Cortex of kidney (tissue), 1 donor: Measurements from ENCODE around the gene KPNA1.
"Not testable (repeated sequence)": the region's sequence is repeated elsewhere in the genome, so short reads cannot be mapped to it uniquely, and the experiment has no call there.

Source experiments
- DNase-seq: peaks from one replicate; lab custom pipeline; 2025; lab: John Stamatoyannopoulos, UW

The KPNA1 gene

GRCh38 chr3:122519693-122520092, 5.0 kb upstream of the KPNA1 start:
- no peak for DNase-seq

- no peak for DNase-seq
Measured at GRCh38 chr3:122516846-122517360, 2.2 kb upstream of the KPNA1 start.

- no peak for DNase-seq
Measured at GRCh38 chr3:122515870-122516269, 1.1 kb upstream of the KPNA1 start.

GRCh38 chr3:122515020-122515468, 305 bp upstream of the KPNA1 start:
- DNase-seq = no peak

GRCh38 chr3:122513386-122514122, 1.2 kb downstream of the KPNA1 start:
- DNase-seq = no peak

GRCh38 chr3:122512284-122512683, 2.5 kb downstream of the KPNA1 start:
- DNase-seq = no peak

- no peak for DNase-seq
Measured at GRCh38 chr3:122510878-122511535, 3.7 kb downstream of the KPNA1 start.

GRCh38 chr3:122508944-122509343, 5.8 kb downstream of the KPNA1 start:
- DNase-seq = not testable (repeated sequence)

- no peak for DNase-seq
Measured at GRCh38 chr3:122508135-122508914, 6.4 kb downstream of the KPNA1 start.

GRCh38 chr3:122506450-122506849, 8.3 kb downstream of the KPNA1 start:
- DNase-seq = no peak

- DNase-seq = no peak
Measured at GRCh38 chr3:122505676-122506075, 9.1 kb downstream of the KPNA1 start.

- DNase-seq = no peak
Measured at GRCh38 chr3:122502941-122503340, 11.8 kb downstream of the KPNA1 start.

- no peak for DNase-seq
Measured at GRCh38 chr3:122502139-122502538, 12.6 kb downstream of the KPNA1 start.

GRCh38 chr3:122500964-122501363, 13.8 kb downstream of the KPNA1 start:
- not testable (repeated sequence) for DNase-seq

GRCh38 chr3:122498152-122498551, 16.6 kb downstream of the KPNA1 start:
- no peak for DNase-seq

GRCh38 chr3:122497425-122497824, 17.3 kb downstream of the KPNA1 start:
- no peak for DNase-seq

GRCh38 chr3:122496508-122496907, 18.2 kb downstream of the KPNA1 start:
- DNase-seq = no peak

GRCh38 chr3:122493296-122493695, 21.4 kb downstream of the KPNA1 start:
- DNase-seq = no peak

- DNase-seq = no peak
Measured at GRCh38 chr3:122488262-122488973, 26.3 kb downstream of the KPNA1 start.

- no peak for DNase-seq
Measured at GRCh38 chr3:122484985-122485384, 29.8 kb downstream of the KPNA1 start.

GRCh38 chr3:122481390-122481789, 33.3 kb downstream of the KPNA1 start:
- no peak for DNase-seq

- DNase-seq = no peak
Measured at GRCh38 chr3:122476532-122476931, 38.2 kb downstream of the KPNA1 start.
